ENCODE data around the gene NGEF.
"Not testable (repeated sequence)": the region's sequence is repeated elsewhere in the genome, so short reads cannot be mapped to it uniquely, and the experiment has no call there.

NGEF gene

DNA sequence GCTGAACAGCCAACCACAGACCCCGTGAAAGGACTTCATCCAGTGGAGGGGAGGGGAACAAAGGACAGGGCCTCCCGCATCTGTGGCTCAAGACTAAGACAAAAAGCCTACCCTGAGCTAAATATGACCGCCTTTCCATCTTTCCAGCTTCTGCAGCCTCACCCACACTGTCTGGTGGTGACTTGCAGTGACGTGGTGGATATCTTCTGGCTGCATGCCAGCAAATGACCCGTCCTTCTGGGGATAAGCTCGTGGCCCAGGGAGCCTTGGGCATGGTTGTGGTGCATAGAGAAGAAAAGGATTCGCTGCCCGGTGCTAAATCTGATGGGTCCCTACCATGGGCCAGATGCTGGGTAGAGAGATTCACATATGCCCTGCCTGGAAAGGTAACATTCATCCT, 8.7 kb upstream of the NGEF start:
- TF ChIP-seq, protein P1, sequence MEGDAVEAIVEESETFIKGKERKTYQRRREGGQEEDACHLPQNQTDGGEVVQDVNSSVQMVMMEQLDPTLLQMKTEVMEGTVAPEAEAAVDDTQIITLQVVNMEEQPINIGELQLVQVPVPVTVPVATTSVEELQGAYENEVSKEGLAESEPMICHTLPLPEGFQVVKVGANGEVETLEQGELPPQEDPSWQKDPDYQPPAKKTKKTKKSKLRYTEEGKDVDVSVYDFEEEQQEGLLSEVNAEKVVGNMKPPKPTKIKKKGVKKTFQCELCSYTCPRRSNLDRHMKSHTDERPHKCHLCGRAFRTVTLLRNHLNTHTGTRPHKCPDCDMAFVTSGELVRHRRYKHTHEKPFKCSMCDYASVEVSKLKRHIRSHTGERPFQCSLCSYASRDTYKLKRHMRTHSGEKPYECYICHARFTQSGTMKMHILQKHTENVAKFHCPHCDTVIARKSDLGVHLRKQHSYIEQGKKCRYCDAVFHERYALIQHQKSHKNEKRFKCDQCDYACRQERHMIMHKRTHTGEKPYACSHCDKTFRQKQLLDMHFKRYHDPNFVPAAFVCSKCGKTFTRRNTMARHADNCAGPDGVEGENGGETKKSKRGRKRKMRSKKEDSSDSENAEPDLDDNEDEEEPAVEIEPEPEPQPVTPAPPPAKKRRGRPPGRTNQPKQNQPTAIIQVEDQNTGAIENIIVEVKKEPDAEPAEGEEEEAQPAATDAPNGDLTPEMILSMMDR (IDR thresholded peaks at IDR 0.05; ENCODE audit: unreplicated experiment in 3 of 3), result no peak
- Mint-ChIP-seq H3K36me3 (ENCODE audit: low read depth) (no peaks in the 10 kb centered on the region), H3K27ac (no peak overlapping the region), H3K4me1 (no peaks in the 10 kb centered on the region), H3K27me3 (ENCODE audit: low read depth) (no peaks in the 10 kb centered on the region), H3K4me3 (no peak overlapping the region), H3K9me3 (peaks cover 9% of the 10 kb centered on the region)

DNA sequence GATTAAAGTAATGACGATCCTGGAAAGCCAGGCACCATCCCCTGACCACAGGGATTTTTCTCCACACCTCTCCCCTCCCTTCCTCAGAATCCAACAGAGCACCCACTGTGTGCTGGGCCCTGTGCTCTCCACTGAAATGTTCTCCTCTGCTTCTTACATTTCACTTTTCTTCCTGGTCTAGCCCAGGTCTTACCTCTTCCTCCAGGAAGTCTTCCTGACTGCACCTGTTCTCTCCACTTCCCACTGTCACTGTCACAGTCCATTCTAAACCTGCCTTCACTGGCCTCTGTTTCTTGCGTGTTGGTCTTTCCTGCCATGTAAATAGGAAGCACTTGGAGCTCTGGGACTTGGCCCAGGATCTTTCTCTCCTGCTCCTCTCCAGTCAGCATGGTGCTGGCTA, 7.4 kb upstream of the NGEF start:
- Mint-ChIP-seq H3K27ac (no peak overlapping the region), H3K27me3 (ENCODE audit: low read depth) (no peaks in the 10 kb centered on the region), H3K4me3 (no peak overlapping the region), H3K36me3 (ENCODE audit: low read depth) (no peaks in the 10 kb centered on the region), H3K9me3 (peaks cover 9% of the 10 kb centered on the region), H3K4me1 (peaks cover 6% of the 10 kb centered on the region)
- TF ChIP-seq, protein P1 (IDR thresholded peaks at IDR 0.05; ENCODE audit: unreplicated experiment in 3 of 3), result no peak

DNA sequence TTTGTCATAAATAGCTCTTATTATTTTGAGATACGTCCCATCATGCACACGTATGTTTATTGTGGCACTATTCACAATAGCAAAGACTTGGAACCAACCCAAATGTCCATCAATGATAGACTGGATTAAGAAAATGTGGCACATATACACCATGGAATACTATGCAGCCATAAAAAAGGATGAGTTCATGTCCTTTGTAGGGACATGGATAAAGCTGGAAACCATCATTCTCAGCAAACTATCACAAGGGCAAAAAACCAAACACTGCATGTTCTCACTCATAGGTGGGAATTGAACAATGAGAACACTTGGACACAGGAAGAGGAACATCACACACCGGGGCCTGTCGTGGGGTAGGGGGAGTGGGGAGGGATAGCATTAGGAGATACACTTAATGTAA, 6.6 kb upstream of the NGEF start:
- H3K9me3 Mint-ChIP-seq; H3K27ac Mint-ChIP-seq; H3K4me3 Mint-ChIP-seq; H3K27me3 Mint-ChIP-seq (ENCODE audit: low read depth); H3K4me1 Mint-ChIP-seq; H3K36me3 Mint-ChIP-seq (ENCODE audit: low read depth): not testable (repeated sequence)

DNA sequence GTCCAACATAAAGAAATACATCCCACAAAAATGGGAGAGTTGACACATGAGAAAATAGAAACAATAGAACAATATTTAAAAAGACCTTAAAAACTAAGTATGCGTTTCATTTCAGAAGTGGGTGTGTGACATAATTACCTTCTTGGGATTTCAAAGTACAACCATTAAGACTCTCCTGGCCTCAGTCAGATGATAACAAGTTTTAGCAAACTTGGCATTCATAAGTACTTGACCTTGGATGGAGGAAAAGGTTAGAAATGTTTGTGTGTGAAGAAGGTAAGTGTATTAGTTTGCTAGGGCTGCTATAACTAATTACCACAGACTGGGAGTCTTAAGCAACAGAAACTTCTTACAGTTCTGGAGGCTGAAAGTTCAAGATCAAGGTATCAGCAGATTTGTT, 4.9 kb upstream of the NGEF start:
- Mint-ChIP-seq H3K27ac (no peak overlapping the region), H3K4me1 (peaks cover 6% of the 10 kb centered on the region), H3K27me3 (ENCODE audit: low read depth) (no peaks in the 10 kb centered on the region), H3K9me3 (peaks cover 9% of the 10 kb centered on the region), H3K4me3 (no peak overlapping the region), H3K36me3 (ENCODE audit: low read depth) (no peaks in the 10 kb centered on the region)
- TF ChIP-seq, protein P1 (IDR thresholded peaks at IDR 0.05; ENCODE audit: unreplicated experiment in 3 of 3), result no peak

DNA sequence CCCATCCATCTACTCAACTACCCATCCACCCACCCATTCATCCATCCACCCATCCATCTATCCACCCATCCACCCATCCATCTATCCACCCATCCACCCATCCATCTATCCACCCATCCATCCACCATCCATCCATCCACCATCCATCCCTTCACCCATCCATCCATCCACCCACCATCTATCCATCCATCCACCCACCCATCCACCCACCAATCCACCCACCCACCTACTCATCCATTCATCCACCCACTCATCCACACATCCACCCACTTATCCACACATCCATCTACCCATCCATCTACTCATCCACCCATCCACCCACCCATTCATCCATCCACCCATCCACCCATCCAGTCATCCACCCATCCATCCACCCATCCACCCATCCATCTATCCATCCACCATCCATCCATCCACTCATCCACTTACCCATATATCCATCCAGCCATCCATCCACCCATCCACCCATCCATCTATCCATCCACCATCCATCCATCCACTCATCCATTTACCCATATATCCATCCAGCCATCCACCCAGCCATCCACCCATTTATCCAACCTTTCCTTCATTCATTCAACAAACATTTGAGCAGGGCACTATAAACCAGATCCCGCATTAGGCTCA, 2.1 kb upstream of the NGEF start:
- Mint-ChIP-seq H3K36me3 (ENCODE audit: low read depth) (no peaks in the 10 kb centered on the region), H3K9me3 (peaks cover 5% of the 10 kb centered on the region), H3K4me3 (no peak overlapping the region), H3K4me1 (peaks cover 18% of the 10 kb centered on the region), H3K27me3 (ENCODE audit: low read depth) (no peaks in the 10 kb centered on the region), H3K27ac (no peak overlapping the region)
- TF ChIP-seq, protein P1 (IDR thresholded peaks at IDR 0.05; ENCODE audit: unreplicated experiment in 3 of 3), result no peak

DNA sequence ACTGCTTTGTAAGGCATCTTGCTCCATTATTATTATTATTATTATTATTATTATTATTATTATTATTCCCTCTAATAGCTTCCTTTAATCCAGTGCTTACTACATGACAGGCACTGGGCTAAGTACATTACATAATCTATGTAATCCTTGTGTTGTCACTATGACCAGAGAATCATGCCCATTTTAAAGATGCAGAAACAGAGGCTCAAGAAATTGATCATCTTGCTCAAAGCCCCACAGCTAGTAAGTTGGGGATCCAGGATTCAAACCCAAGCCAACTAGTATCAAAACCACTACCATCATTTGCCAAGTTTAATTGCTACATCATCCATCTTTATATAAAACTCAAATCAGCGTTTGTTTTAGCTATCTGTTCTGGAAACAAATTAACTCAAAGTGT, 594 bp upstream of the NGEF start:
- TF ChIP-seq, protein P1 (IDR thresholded peaks at IDR 0.05; ENCODE audit: unreplicated experiment in 3 of 3), result no peak
- Mint-ChIP-seq H3K4me1 (peaks cover 18% of the 10 kb centered on the region), H3K27ac (no peak overlapping the region), H3K36me3 (ENCODE audit: low read depth) (no peaks in the 10 kb centered on the region), H3K4me3 (no peak overlapping the region), H3K27me3 (ENCODE audit: low read depth) (peaks cover 3% of the 10 kb centered on the region), H3K9me3 (peaks cover 5% of the 10 kb centered on the region)

Measured in nephron (organoid).